ENCODE measurements around the gene LHX3. TPM values are rescaled to one million over a fixed set of nuclear protein-coding genes. Genes with fewer than 3 reads are reported as not detected.
"Not testable (repeated sequence)": the region's sequence is repeated elsewhere in the genome, so short reads cannot be mapped to it uniquely, and the experiment has no call there.

Gene LHX3
- total and polyA plus RNA-seq, 4 experiments from 2014 or later: not detected

GRCh38 chr9:136236471-136237410, 31.8 kb upstream of the LHX3 start:
- H3K27ac Mint-ChIP-seq; H3K27ac ChIP-seq (ENCODE audit: low read depth, low read length); H3K9me3 Mint-ChIP-seq; H3K4me3 ChIP-seq (ENCODE audit: low read length in 2 of 2); POLR2A ChIA-PET (ENCODE audit: partially characterized antibody); intact Hi-C loops (cut with micrococcal nuclease); H3K4me3 Mint-ChIP-seq; H3K36me3 ChIP-seq (ENCODE audit: insufficient read depth, low read length); DNase-seq; H3K9me3 ChIP-seq (ENCODE audit: control insufficient read depth in 1 of 2, low read length in 2 of 2); CTCF ChIA-PET (ENCODE audit: partially characterized antibody); H3K27me3 ChIP-seq (ENCODE audit: insufficient read depth, low read length); H3K27me3 Mint-ChIP-seq: not testable (repeated sequence)
- Mint-ChIP-seq H3K4me1 (peaks cover 14 to 58% (median 18%) of the 10 kb centered on the region in 4 donors), H3K36me3 (peaks cover 5 to 22% of the 10 kb centered on the region in 2 donors)
- peaks cover 20% of the 10 kb centered on the region for H3K4me1 ChIP-seq (ENCODE audit: insufficient read depth, low read length)

GRCh38 chr9:136235709-136236455, 31.0 kb upstream of the LHX3 start:
- DNase-seq: no peak
- Mint-ChIP-seq H3K36me3 (peaks cover 5 to 21% of the 10 kb centered on the region in 2 donors), H3K4me1 (peaks cover 14 to 60% (median 17%) of the 10 kb centered on the region in 4 donors), H3K27ac (no peak overlapping the region), H3K27me3 (no peaks in the 10 kb centered on the region), H3K9me3 (peaks cover 0 to under 1% (median 0%) of the 10 kb centered on the region in 8 donors), H3K4me3 (no peak overlapping the region)
- H3K27me3 ChIP-seq (ENCODE audit: insufficient read depth, low read length): no peaks in the 10 kb centered on the region
- ChIA-PET CTCF (ENCODE audit: partially characterized antibody) (no interaction called here), POLR2A (ENCODE audit: partially characterized antibody) (no interaction called here)
- H3K4me1 ChIP-seq (ENCODE audit: insufficient read depth, low read length): peaks cover 20% of the 10 kb centered on the region
- no peak overlapping the region for H3K27ac ChIP-seq (ENCODE audit: low read depth, low read length)
- H3K9me3 ChIP-seq (ENCODE audit: control insufficient read depth in 1 of 2, low read length in 2 of 2): no peaks in the 10 kb centered on the region
- H3K4me3 ChIP-seq (ENCODE audit: low read length in 2 of 2): no peak overlapping the region
- peaks cover 9% of the 10 kb centered on the region for H3K36me3 ChIP-seq (ENCODE audit: insufficient read depth, low read length)
- intact Hi-C loops (cut with micrococcal nuclease): no loop called here

GRCh38 chr9:136235171-136235570, 30.2 kb upstream of the LHX3 start:
- no peak overlapping the region for H3K4me3 ChIP-seq (ENCODE audit: low read length in 2 of 2)
- DNase-seq: no peak
- Mint-ChIP-seq H3K27me3 (no peaks in the 10 kb centered on the region), H3K4me3 (no peak overlapping the region), H3K36me3 (peaks cover 5 to 21% of the 10 kb centered on the region in 2 donors), H3K4me1 (peaks cover 14 to 67% (median 19%) of the 10 kb centered on the region in 4 donors), H3K9me3 (peaks cover 0 to 2% (median 0%) of the 10 kb centered on the region in 8 donors), H3K27ac (peak overlapping the region in 1 of 7 donors; percentile 21)
- intact Hi-C loops (cut with micrococcal nuclease): no loop called here
- POLR2A ChIA-PET (ENCODE audit: partially characterized antibody): no interaction called here
- H3K36me3 ChIP-seq (ENCODE audit: insufficient read depth, low read length): peaks cover 9% of the 10 kb centered on the region
- H3K9me3 ChIP-seq (ENCODE audit: control insufficient read depth in 1 of 2, low read length in 2 of 2): no peaks in the 10 kb centered on the region
- no peak overlapping the region for H3K27ac ChIP-seq (ENCODE audit: low read depth, low read length)
- H3K4me1 ChIP-seq (ENCODE audit: insufficient read depth, low read length): peaks cover 20% of the 10 kb centered on the region
- CTCF ChIA-PET (ENCODE audit: partially characterized antibody): no interaction called here
- no peaks in the 10 kb centered on the region for H3K27me3 ChIP-seq (ENCODE audit: insufficient read depth, low read length)

- peaks cover 5 to 21% of the 10 kb centered on the region in 2 donors for H3K36me3 Mint-ChIP-seq
- DNase-seq: no peak
Observed at GRCh38 chr9:136234597-136234996, 29.7 kb upstream of the LHX3 start.

GRCh38 chr9:136233868-136234267, 28.9 kb upstream of the LHX3 start:
- Mint-ChIP-seq H3K9me3 (peaks cover 0 to 2% (median 0%) of the 10 kb centered on the region in 8 donors), H3K27ac (peak overlapping the region in 3 of 7 donors; percentile 50 to 72 (median 59)), H3K4me3 (no peak overlapping the region), H3K27me3 (no peaks in the 10 kb centered on the region), H3K4me1 (peaks cover 14 to 58% (median 17%) of the 10 kb centered on the region in 4 donors), H3K36me3 (peaks cover 5 to 21% of the 10 kb centered on the region in 2 donors)
- no peak overlapping the region for H3K27ac ChIP-seq (ENCODE audit: low read depth, low read length)
- H3K36me3 ChIP-seq (ENCODE audit: insufficient read depth, low read length): peaks cover 9% of the 10 kb centered on the region
- CTCF ChIA-PET (ENCODE audit: partially characterized antibody): interaction anchor here (1.0 kb wide), 1 partner anchor 9 kb away, joined by 6 read pairs; no protein-coding TSS in a partner anchor
- POLR2A ChIA-PET (ENCODE audit: partially characterized antibody): no interaction called here
- DNase-seq: no peak
- no peaks in the 10 kb centered on the region for H3K27me3 ChIP-seq (ENCODE audit: insufficient read depth, low read length)
- no peak overlapping the region for H3K4me3 ChIP-seq (ENCODE audit: low read length in 2 of 2)
- intact Hi-C loops (cut with micrococcal nuclease): no loop called here
- H3K4me1 ChIP-seq (ENCODE audit: insufficient read depth, low read length): peaks cover 20% of the 10 kb centered on the region
- H3K9me3 ChIP-seq (ENCODE audit: control insufficient read depth in 1 of 2, low read length in 2 of 2): no peaks in the 10 kb centered on the region

More at GRCh38 chr9:136234597-136234996, 29.7 kb upstream of the LHX3 start:
- H3K27ac ChIP-seq (ENCODE audit: low read depth, low read length): no peak overlapping the region
- intact Hi-C loops (cut with micrococcal nuclease): no loop called here
- H3K4me1 ChIP-seq (ENCODE audit: insufficient read depth, low read length): peaks cover 20% of the 10 kb centered on the region
- Mint-ChIP-seq H3K9me3 (peaks cover 0 to 2% (median 0%) of the 10 kb centered on the region in 8 donors), H3K27ac (peak overlapping the region in 1 of 7 donors; percentile 50), H3K27me3 (no peaks in the 10 kb centered on the region), H3K4me3 (no peak overlapping the region), H3K4me1 (peaks cover 14 to 64% (median 18%) of the 10 kb centered on the region in 4 donors)
- no peaks in the 10 kb centered on the region for H3K9me3 ChIP-seq (ENCODE audit: control insufficient read depth in 1 of 2, low read length in 2 of 2)
- H3K4me3 ChIP-seq (ENCODE audit: low read length in 2 of 2): no peak overlapping the region
- H3K36me3 ChIP-seq (ENCODE audit: insufficient read depth, low read length): peaks cover 9% of the 10 kb centered on the region
- ChIA-PET CTCF (ENCODE audit: partially characterized antibody) (interaction anchor here (1.0 kb wide), 1 partner anchor 10 kb away, joined by 6 read pairs; no protein-coding TSS in a partner anchor), POLR2A (ENCODE audit: partially characterized antibody) (no interaction called here)
- no peaks in the 10 kb centered on the region for H3K27me3 ChIP-seq (ENCODE audit: insufficient read depth, low read length)

GRCh38 chr9:136233411-136233810, 28.5 kb upstream of the LHX3 start:
- Mint-ChIP-seq H3K9me3 (peaks cover 0 to 2% (median 0%) of the 10 kb centered on the region in 8 donors), H3K36me3 (peaks cover 5 to 21% of the 10 kb centered on the region in 2 donors), H3K27me3 (no peaks in the 10 kb centered on the region), H3K27ac (peak overlapping the region in 4 of 7 donors; percentile 50 to 72 (median 55)), H3K4me3 (peak overlapping the region in 2 of 8 donors; percentile 6 to 31), H3K4me1 (peaks cover 14 to 59% (median 18%) of the 10 kb centered on the region in 4 donors)
- Histone ChIP-seq H3K27ac (ENCODE audit: low read depth, low read length) (no peak overlapping the region), H3K4me3 (ENCODE audit: low read length in 2 of 2) (no peak overlapping the region), H3K4me1 (ENCODE audit: insufficient read depth, low read length) (peaks cover 20% of the 10 kb centered on the region), H3K27me3 (ENCODE audit: insufficient read depth, low read length) (no peaks in the 10 kb centered on the region), H3K36me3 (ENCODE audit: insufficient read depth, low read length) (peaks cover 9% of the 10 kb centered on the region), H3K9me3 (ENCODE audit: control insufficient read depth in 1 of 2, low read length in 2 of 2) (no peaks in the 10 kb centered on the region)
- intact Hi-C loops (cut with micrococcal nuclease): no loop called here
- ChIA-PET POLR2A (ENCODE audit: partially characterized antibody) (no interaction called here), CTCF (ENCODE audit: partially characterized antibody) (no interaction called here)
- DNase-seq: no peak

- Mint-ChIP-seq H3K4me3 (peak overlapping the region in 2 of 8 donors; percentile 6 to 21), H3K27ac (peak overlapping the region in 1 of 7 donors; percentile 50), H3K27me3 (no peaks in the 10 kb centered on the region), H3K4me1 (peaks cover 14 to 57% (median 17%) of the 10 kb centered on the region in 4 donors), H3K36me3 (peaks cover 5 to 22% of the 10 kb centered on the region in 2 donors), H3K9me3 (peaks cover 0 to 2% (median 0%) of the 10 kb centered on the region in 8 donors)
- ChIA-PET POLR2A (ENCODE audit: partially characterized antibody) (no interaction called here), CTCF (ENCODE audit: partially characterized antibody) (no interaction called here)
- intact Hi-C loops (cut with micrococcal nuclease): no loop called here
- Histone ChIP-seq H3K27me3 (ENCODE audit: insufficient read depth, low read length) (no peaks in the 10 kb centered on the region), H3K36me3 (ENCODE audit: insufficient read depth, low read length) (peaks cover 9% of the 10 kb centered on the region), H3K27ac (ENCODE audit: low read depth, low read length) (no peak overlapping the region), H3K9me3 (ENCODE audit: control insufficient read depth in 1 of 2, low read length in 2 of 2) (no peaks in the 10 kb centered on the region), H3K4me1 (ENCODE audit: insufficient read depth, low read length) (peaks cover 20% of the 10 kb centered on the region), H3K4me3 (ENCODE audit: low read length in 2 of 2) (no peak overlapping the region)
- DNase-seq: no peak
Observed at GRCh38 chr9:136232969-136233368, 28.0 kb upstream of the LHX3 start.

All from CD4-positive, alpha-beta memory T cell (primary cell).